GM21526 (cell line): ENCODE data around the gene MRPL51.

Experiments used
- ATAC-seq: cut with Tn5 transposase; IDR thresholded peaks from one replicate; pipeline ENCODE4 v1.9.1; 2021; ENCODE audit warnings: moderate library complexity; ENCODE audit not compliant: unreplicated experiment, low FRiP score

MRPL51 gene

GRCh38 chr12:6442836-6443235 lies 50.2 kb downstream of the MRPL51 start:
- ATAC-seq: no peak
